HepG2 (cell line): ENCODE measurements around the gene EPB41L1. TPM values are rescaled to one million over a fixed set of nuclear protein-coding genes. Genes with fewer than 3 reads are reported as not detected.
A peak's percentile ranks its signal among the peaks of the same experiment; 100 is the strongest.
"Not testable (repeated sequence)": the region's sequence is repeated elsewhere in the genome, so short reads cannot be mapped to it uniquely, and the experiment has no call there.

Experiments used
- ATAC-seq: fragments of 200-7000 bp; cut with Tn5 transposase; 3 replicates; pipeline ENCODE4 v1.9.1; 2020; ENCODE audit warnings: mild to moderate bottlenecking, moderate library complexity
- BruUV-seq: library from RNA; stranded (reverse); fragments of 400-500 nt; replicated peaks from 2 replicates; lab custom pipeline; 2021; lab: Mats Ljungman, UMichigan
- CTCF ChIA-PET: fragments of 300-600 bp; formaldehyde crosslinking; extraction: SDS; loops from one replicate; lab custom pipeline; 2021; ENCODE audit warnings: low total read pairs, inconsistent platforms, low intra/inter-chr PET ratio; lab: Yijun Ruan, JAX
- POLR2A ChIA-PET: fragments of 350-600 bp; sonication (Branson Sonifier 250); formaldehyde crosslinking; loops from one replicate; lab custom pipeline; 2020; ENCODE audit warnings: antibody characterized with exemption, inconsistent platforms; lab: Yijun Ruan, JAX
- DNase-seq: peaks from one replicate; pipeline ENCODE4 v3.0.0-alpha.2; 2015; ENCODE audit warnings: low spot score
- FAIRE-seq: peaks from 3 replicates; lab custom pipeline; 2011; peaks lifted over from hg19 to GRCh38; lab: Jason Lieb, UNC
- H2AFZ ChIP-seq: one replicate; pipeline ENCODE4 v1.6.1; 2011; ENCODE audit warnings: low read length, inconsistent platforms
- H3K27ac ChIP-seq: fragments of 300-600 bp; 3 replicates; pipeline ENCODE4 v1.8.0; 2011; ENCODE audit warnings: mixed run types, mild to moderate bottlenecking, mixed read lengths, low read length, inconsistent platforms; ENCODE audit not compliant: insufficient read depth; ENCODE audit errors: extremely low read length
- H3K27me3 ChIP-seq, 2 experiments: fragments of 200-600 bp in 1 of 2; 2 replicates in 1 of 2; 3 replicates in 1 of 2; pipeline versions ENCODE4 v1.6.0 to v1.8.0; 2011; ENCODE audit warnings: low read length in 2 of 2, mild to moderate bottlenecking in 2 of 2, moderate library complexity in 2 of 2, inconsistent platforms in 1 of 2; ENCODE audit not compliant: insufficient read depth in 2 of 2, control insufficient read depth in 1 of 2
- H3K36me3 ChIP-seq, 2 experiments: fragments of 200-600 bp in 1 of 2; replicated peaks in 1 of 2; 2 replicates in 1 of 2; 3 replicates in 1 of 2; pipeline versions ENCODE4 v1.5.1 to v1.8.0; 2011; ENCODE audit warnings: low read length in 2 of 2, inconsistent platforms in 1 of 2; ENCODE audit not compliant: insufficient read depth in 2 of 2, control insufficient read depth in 1 of 2
- H3K4me1 ChIP-seq: 2 replicates; pipeline ENCODE4 v1.5.1; 2012; ENCODE audit warnings: low read length, inconsistent platforms; ENCODE audit not compliant: insufficient read depth
- H3K4me2 ChIP-seq: 2 replicates; pipeline ENCODE4 v1.6.0; 2011; ENCODE audit warnings: low read depth, low read length, inconsistent platforms
- H3K4me3 ChIP-seq, 3 experiments: fragments of 200-600 bp in 1 of 3; sonication (generic), shearing (Covaris generic) in 1 of 3; replicated peaks in 1 of 3; 2 replicates each; pipeline ENCODE4 v1.5.1; 2011 to 2016; ENCODE audit warnings: low read length in 3 of 3, inconsistent platforms in 2 of 3, low read depth in 2 of 3, mild to moderate bottlenecking in 2 of 3, control low read depth in 1 of 3, mixed read lengths in 1 of 3; ENCODE audit not compliant: insufficient read depth in 1 of 3
- H3K79me2 ChIP-seq: one replicate; pipeline ENCODE4 v1.6.1; 2011; ENCODE audit warnings: low read length, inconsistent platforms; ENCODE audit not compliant: insufficient read depth
- H3K9ac ChIP-seq: 2 replicates; pipeline ENCODE4 v1.6.0; 2011; ENCODE audit warnings: mild to moderate bottlenecking, low read depth, low read length, inconsistent platforms; ENCODE audit not compliant: insufficient read depth
- H3K9me3 ChIP-seq: 2 replicates; pipeline ENCODE4 v1.5.1; 2012; ENCODE audit warnings: mild to moderate bottlenecking, low read length
- H4K20me1 ChIP-seq: 2 replicates; pipeline ENCODE4 v1.6.0; 2011; ENCODE audit warnings: inconsistent platforms, mild to moderate bottlenecking, low read length, moderate library complexity; ENCODE audit not compliant: insufficient read depth
- STAG1 ChIP-seq: sonication (generic); formaldehyde crosslinking; IDR thresholded peaks from 2 replicates; pipeline ENCODE4 v1.4.0; 2020; ENCODE audit warnings: missing genetic modification reagents
- ZNF121 ChIP-seq: sonication (generic); formaldehyde crosslinking; IDR thresholded peaks from 2 replicates; pipeline ENCODE4 v1.5.0; 2020; ENCODE audit warnings: mild to moderate bottlenecking, missing genetic modification reagents
- WGBS: methylation state at CpG from one replicate; pipeline ENCODE4 v1.1.6; 2017; ENCODE audit warnings: low lambda C conversion rate; 5-methylcytosine and 5-hydroxymethylcytosine counted together
- in situ Hi-C: cut with HindIII; loops from 2 replicates; pipeline ENCODE4 v1.10.0; 2017; ENCODE audit warnings: low pct_unique_long_range_greater_than_20kb; ENCODE audit not compliant: extremely low pct_ligation_motif_present
- intact Hi-C: fragments of 100-400 bp; cut with micrococcal nuclease; formaldehyde crosslinking; loops from one replicate; pipeline ENCODE4 v1.10.0; 2022; ENCODE audit not compliant: unreplicated experiment
- polyA plus RNA-seq, 8 experiments: library from polyadenylated mRNA; depleted of rRNA in 3 of 8; stranded (reverse) in 7 of 8; unstranded in 1 of 8; fragments of >200 nt; fragmentation: Illumina TruSeq in 4 of 8; extraction: Trizol in 4 of 8; gene quantifications; 2 replicates each; pipeline versions ENCODE4 v1.2.1 to v1.2.3, GENCODE V29; 2011 to 2016; ENCODE audit warnings: low read depth in 4 of 8, missing spikeins in 1 of 8, mixed read lengths in 1 of 8; ENCODE audit not compliant: insufficient read depth in 1 of 8
- total RNA-seq, 5 experiments: library from RNA; depleted of rRNA; stranded (reverse); fragments of >200 nt; fragmentation: Illumina TruSeq; extraction: Trizol; gene quantifications; 2 replicates each; pipeline ENCODE4 v1.2.3, GENCODE V29; 2016; ENCODE audit warnings: low read depth in 1 of 5
- TF ChIP-seq, protein P1 (sequence below): sonication (generic); formaldehyde crosslinking; IDR thresholded peaks from 2 replicates; pipeline ENCODE4 v1.5.0; 2020; ENCODE audit warnings: mild to moderate bottlenecking, missing genetic modification reagents, moderate library complexity
- TF ChIP-seq, protein P2 (sequence below): sonication (generic); formaldehyde crosslinking; IDR thresholded peaks from 2 replicates; pipeline ENCODE4 v1.4.0; 2020; ENCODE audit warnings: missing genetic modification reagents
- TF ChIP-seq, protein P3 (sequence below): sonication (generic); formaldehyde crosslinking; conservative IDR thresholded peaks from 2 replicates; pipeline ENCODE4 v1.4.0; 2020; ENCODE audit warnings: missing genetic modification reagents

The EPB41L1 gene
- total and polyA plus RNA-seq, 2 of the 13 experiments (the other 11 are each of a cell fraction or from before 2014, with no cell fraction given) = 16.7 to 39.0 TPM

DNA sequence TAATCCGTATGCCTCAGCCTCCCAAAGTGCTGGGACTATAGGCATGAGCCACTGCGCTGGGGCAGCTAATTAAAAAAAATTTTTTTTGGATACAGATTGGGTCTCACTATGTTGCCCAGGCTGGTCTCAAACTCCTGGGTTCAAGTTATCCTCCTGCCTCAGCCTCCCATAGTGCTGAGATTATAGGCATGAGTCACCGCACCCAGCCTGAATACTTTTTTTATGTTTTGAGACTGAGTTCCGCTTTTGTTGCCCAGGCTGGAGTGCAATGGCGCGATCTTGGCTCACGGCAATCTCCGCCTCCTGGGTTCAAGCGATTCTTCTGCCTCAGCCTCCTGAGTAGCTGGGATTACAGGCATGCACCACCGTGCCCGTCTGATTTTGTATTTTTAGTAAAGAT is 17.2 kb upstream of the EPB41L1 start:
- ATAC-seq, H3K27ac ChIP-seq, intact Hi-C loops, BruUV-seq, H4K20me1 ChIP-seq, H3K9ac ChIP-seq, H2AFZ ChIP-seq, H3K9me3 ChIP-seq, H3K4me2 ChIP-seq, H3K79me2 ChIP-seq, H3K4me3 ChIP-seq, DNase-seq, POLR2A ChIA-PET, FAIRE-seq, H3K36me3 ChIP-seq: not testable (repeated sequence)
- H3K4me1 ChIP-seq = peaks cover 22% of the 10 kb centered on the region
- H3K27me3 ChIP-seq = peaks cover 2 to 15% of the 10 kb centered on the region in 2 experiments; a peak in 3 of 5 replicates
- TF ChIP-seq ZNF121 (CRISPR knock-in tag) = peak; percentile 39; the same call in 1 of the 2 replicates
- in situ Hi-C loops = loop anchor here (5.0 kb wide), 1 partner anchor 140 kb away; no protein-coding TSS in a partner anchor
- CTCF ChIA-PET = interaction anchor here (8.7 kb wide), 1 partner anchor 143 kb away, joined by 259 read pairs; no protein-coding TSS in a partner anchor
- WGBS = 54% methylated on average over 11 of the region's 11 CpGs

DNA sequence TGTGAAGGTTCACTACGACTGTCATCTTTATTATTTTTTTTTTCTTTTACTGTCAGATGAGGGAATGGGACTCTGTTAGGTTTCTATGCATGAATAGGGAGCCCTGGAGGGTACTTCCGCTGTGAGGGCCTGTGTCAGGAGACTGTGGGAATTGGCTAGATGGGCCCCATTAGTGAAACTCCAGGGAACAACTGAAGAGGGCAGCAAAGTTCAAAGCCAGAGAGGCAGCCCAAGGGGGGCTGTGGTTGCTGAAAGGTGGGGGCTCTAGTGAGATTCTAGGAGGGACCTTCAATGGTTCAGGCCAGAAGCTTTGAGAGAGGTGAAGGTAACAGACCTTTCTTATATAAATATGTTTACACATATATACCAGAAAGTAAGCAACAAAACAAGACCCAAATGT is 13.2 kb upstream of the EPB41L1 start:
- intact Hi-C loops (no loop called here), in situ Hi-C loops (no loop called here)
- CTCF ChIA-PET = interaction anchor here (8.7 kb wide), 1 partner anchor 147 kb away, joined by 259 read pairs; no protein-coding TSS in a partner anchor
- Histone ChIP-seq H3K27me3 (no peaks in the 10 kb centered on the region; a peak in 1 of 5 replicates), H3K4me1 (peaks cover 56% of the 10 kb centered on the region), H3K4me2 (no peak overlapping the region), H3K4me3 (no peak overlapping the region), H3K9ac (no peak overlapping the region)
- WGBS = 36% methylated on average over 2 of the region's 2 CpGs
- no peak for ATAC-seq
- no peak for DNase-seq
- TF ChIP-seq, protein P1, sequence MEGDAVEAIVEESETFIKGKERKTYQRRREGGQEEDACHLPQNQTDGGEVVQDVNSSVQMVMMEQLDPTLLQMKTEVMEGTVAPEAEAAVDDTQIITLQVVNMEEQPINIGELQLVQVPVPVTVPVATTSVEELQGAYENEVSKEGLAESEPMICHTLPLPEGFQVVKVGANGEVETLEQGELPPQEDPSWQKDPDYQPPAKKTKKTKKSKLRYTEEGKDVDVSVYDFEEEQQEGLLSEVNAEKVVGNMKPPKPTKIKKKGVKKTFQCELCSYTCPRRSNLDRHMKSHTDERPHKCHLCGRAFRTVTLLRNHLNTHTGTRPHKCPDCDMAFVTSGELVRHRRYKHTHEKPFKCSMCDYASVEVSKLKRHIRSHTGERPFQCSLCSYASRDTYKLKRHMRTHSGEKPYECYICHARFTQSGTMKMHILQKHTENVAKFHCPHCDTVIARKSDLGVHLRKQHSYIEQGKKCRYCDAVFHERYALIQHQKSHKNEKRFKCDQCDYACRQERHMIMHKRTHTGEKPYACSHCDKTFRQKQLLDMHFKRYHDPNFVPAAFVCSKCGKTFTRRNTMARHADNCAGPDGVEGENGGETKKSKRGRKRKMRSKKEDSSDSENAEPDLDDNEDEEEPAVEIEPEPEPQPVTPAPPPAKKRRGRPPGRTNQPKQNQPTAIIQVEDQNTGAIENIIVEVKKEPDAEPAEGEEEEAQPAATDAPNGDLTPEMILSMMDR = peak; percentile 55
- TF ChIP-seq STAG1 (CRISPR knock-in tag) = peak; percentile 34
- TF ChIP-seq, protein P2, sequence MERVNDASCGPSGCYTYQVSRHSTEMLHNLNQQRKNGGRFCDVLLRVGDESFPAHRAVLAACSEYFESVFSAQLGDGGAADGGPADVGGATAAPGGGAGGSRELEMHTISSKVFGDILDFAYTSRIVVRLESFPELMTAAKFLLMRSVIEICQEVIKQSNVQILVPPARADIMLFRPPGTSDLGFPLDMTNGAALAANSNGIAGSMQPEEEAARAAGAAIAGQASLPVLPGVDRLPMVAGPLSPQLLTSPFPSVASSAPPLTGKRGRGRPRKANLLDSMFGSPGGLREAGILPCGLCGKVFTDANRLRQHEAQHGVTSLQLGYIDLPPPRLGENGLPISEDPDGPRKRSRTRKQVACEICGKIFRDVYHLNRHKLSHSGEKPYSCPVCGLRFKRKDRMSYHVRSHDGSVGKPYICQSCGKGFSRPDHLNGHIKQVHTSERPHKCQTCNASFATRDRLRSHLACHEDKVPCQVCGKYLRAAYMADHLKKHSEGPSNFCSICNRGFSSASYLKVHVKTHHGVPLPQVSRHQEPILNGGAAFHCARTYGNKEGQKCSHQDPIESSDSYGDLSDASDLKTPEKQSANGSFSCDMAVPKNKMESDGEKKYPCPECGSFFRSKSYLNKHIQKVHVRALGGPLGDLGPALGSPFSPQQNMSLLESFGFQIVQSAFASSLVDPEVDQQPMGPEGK = peak; percentile 67
- TF ChIP-seq, protein P3, sequence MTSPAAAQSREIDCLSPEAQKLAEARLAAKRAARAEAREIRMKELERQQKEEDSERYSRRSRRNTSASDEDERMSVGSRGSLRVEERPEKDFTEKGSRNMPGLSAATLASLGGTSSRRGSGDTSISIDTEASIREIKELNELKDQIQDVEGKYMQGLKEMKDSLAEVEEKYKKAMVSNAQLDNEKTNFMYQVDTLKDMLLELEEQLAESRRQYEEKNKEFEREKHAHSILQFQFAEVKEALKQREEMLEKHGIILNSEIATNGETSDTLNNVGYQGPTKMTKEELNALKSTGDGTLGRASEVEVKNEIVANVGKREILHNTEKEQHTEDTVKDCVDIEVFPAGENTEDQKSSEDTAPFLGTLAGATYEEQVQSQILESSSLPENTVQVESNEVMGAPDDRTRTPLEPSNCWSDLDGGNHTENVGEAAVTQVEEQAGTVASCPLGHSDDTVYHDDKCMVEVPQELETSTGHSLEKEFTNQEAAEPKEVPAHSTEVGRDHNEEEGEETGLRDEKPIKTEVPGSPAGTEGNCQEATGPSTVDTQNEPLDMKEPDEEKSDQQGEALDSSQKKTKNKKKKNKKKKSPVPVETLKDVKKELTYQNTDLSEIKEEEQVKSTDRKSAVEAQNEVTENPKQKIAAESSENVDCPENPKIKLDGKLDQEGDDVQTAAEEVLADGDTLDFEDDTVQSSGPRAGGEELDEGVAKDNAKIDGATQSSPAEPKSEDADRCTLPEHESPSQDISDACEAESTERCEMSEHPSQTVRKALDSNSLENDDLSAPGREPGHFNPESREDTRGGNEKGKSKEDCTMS = no peak
- TF ChIP-seq, all 625 proteins: peak for 3
- POLR2A ChIA-PET = no interaction called here
- Histone ChIP-seq H2AFZ (no peak overlapping the region), H3K9me3 (no peaks in the 10 kb centered on the region), H3K79me2 (no peaks in the 10 kb centered on the region), H3K27ac (no peak overlapping the region), H4K20me1 (no peaks in the 10 kb centered on the region), H3K36me3 (no peaks in the 10 kb centered on the region)
- FAIRE-seq = no peak
- BruUV-seq = no TSS peak
